SU-DHL-6 (cell line): ENCODE data around the gene RPL23.

Experiments used
- H2AFZ ChIP-seq: fragments of 200-600 bp; sonication (generic); 2 replicates; pipeline ENCODE4 v1.6.1; 2014; ENCODE audit warnings: low read depth, mild to moderate bottlenecking, moderate library complexity, mixed read lengths, antibody characterized with exemption, low read length; ENCODE audit not compliant: severe bottlenecking
- H3F3A ChIP-seq: fragments of 200-600 bp; shearing (Covaris generic); 2 replicates; pipeline ENCODE4 v1.6.0; 2016; ENCODE audit warnings: antibody characterized with exemption, mild to moderate bottlenecking; ENCODE audit not compliant: insufficient read depth
- H3K27ac ChIP-seq: fragments of 200-600 bp; sonication (generic); 2 replicates; pipeline ENCODE4 v1.5.1; 2016; ENCODE audit warnings: low read depth, mild to moderate bottlenecking, low read length, moderate library complexity, mixed read lengths
- H3K27me3 ChIP-seq: fragments of 200-600 bp; sonication (generic), shearing (Covaris generic); 2 replicates; pipeline ENCODE4 v1.6.0; 2014; ENCODE audit warnings: mild to moderate bottlenecking, low read length
- H3K36me3 ChIP-seq: fragments of 200-600 bp; sonication (generic); 2 replicates; pipeline ENCODE4 v1.6.1; 2014; ENCODE audit warnings: mild to moderate bottlenecking, low read length, mixed read lengths
- H3K4me2 ChIP-seq: fragments of 300-600, 200-600 bp; shearing (Covaris generic), sonication (generic); 2 replicates; pipeline ENCODE4 v1.6.0; 2014; ENCODE audit warnings: low read length, low read depth, mild to moderate bottlenecking; ENCODE audit not compliant: poor library complexity, severe bottlenecking
- H3K4me3 ChIP-seq: fragments of 200-600 bp; sonication (generic); 2 replicates; pipeline ENCODE4 v1.5.1; 2014; ENCODE audit warnings: antibody characterized with exemption, low read length, mild to moderate bottlenecking, mixed read lengths; ENCODE audit not compliant: insufficient read depth, poor library complexity, severe bottlenecking
- H3K79me2 ChIP-seq: fragments of 200-600 bp; sonication (generic); 2 replicates; pipeline ENCODE4 v1.6.1; 2014; ENCODE audit warnings: mild to moderate bottlenecking, low read length, moderate library complexity; ENCODE audit not compliant: insufficient read depth
- H3K9ac ChIP-seq: fragments of 200-600 bp; sonication (generic); 2 replicates; pipeline ENCODE4 v1.7.0; 2014; ENCODE audit warnings: mild to moderate bottlenecking, low read length
- H3K9me2 ChIP-seq: fragments of 200-600 bp; sonication (generic); replicated peaks from 2 replicates; pipeline ENCODE4 v1.6.1; 2014; ENCODE audit warnings: low read length; ENCODE audit not compliant: insufficient read depth
- H3K9me3 ChIP-seq: fragments of 200-600 bp; sonication (generic); 2 replicates; pipeline ENCODE4 v1.6.1; 2014; ENCODE audit warnings: low read length, mixed read lengths; ENCODE audit not compliant: insufficient read depth
- H4K20me1 ChIP-seq: fragments of 200-600 bp; sonication (generic); 2 replicates; pipeline ENCODE4 v1.6.1; 2014; ENCODE audit warnings: low read depth, mild to moderate bottlenecking, antibody characterized with exemption, low read length, moderate library complexity, mixed read lengths
- EZH2phosphoT487 ChIP-seq: fragments of 200-600 bp; sonication (generic), shearing (Covaris generic); conservative IDR thresholded peaks from 2 replicates; pipeline ENCODE4 v1.6.1; 2018; ENCODE audit warnings: mild to moderate bottlenecking, antibody characterized with exemption, low read length, moderate library complexity, mixed read lengths
- TF ChIP-seq, protein P1 (sequence below): fragments of 200-600 bp; sonication (generic); IDR thresholded peaks from one replicate; pipeline ENCODE4 v1.5.1; 2017; ENCODE audit warnings: antibody characterized with exemption, mild to moderate bottlenecking, low read length, moderate library complexity; ENCODE audit not compliant: insufficient read depth, poor library complexity, severe bottlenecking

RPL23 gene

GRCh38 chr17:38868817-38869525, 15.4 kb upstream of the RPL23 start:
- TF ChIP-seq, protein P1, sequence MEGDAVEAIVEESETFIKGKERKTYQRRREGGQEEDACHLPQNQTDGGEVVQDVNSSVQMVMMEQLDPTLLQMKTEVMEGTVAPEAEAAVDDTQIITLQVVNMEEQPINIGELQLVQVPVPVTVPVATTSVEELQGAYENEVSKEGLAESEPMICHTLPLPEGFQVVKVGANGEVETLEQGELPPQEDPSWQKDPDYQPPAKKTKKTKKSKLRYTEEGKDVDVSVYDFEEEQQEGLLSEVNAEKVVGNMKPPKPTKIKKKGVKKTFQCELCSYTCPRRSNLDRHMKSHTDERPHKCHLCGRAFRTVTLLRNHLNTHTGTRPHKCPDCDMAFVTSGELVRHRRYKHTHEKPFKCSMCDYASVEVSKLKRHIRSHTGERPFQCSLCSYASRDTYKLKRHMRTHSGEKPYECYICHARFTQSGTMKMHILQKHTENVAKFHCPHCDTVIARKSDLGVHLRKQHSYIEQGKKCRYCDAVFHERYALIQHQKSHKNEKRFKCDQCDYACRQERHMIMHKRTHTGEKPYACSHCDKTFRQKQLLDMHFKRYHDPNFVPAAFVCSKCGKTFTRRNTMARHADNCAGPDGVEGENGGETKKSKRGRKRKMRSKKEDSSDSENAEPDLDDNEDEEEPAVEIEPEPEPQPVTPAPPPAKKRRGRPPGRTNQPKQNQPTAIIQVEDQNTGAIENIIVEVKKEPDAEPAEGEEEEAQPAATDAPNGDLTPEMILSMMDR: peak; percentile 35
- no peak for TF ChIP-seq EZH2phosphoT487
- H4K20me1 ChIP-seq: no peaks in the 10 kb centered on the region
- peak overlapping the region; percentile 94 for H3K27ac ChIP-seq
- H3K4me3 ChIP-seq: peak overlapping the region; percentile 57
- no peaks in the 10 kb centered on the region for H3K9me3 ChIP-seq
- H3K79me2 ChIP-seq: peaks cover 38% of the 10 kb centered on the region
- H3K9me2 ChIP-seq: no peaks in the 10 kb centered on the region
- peaks cover 41% of the 10 kb centered on the region for H3F3A ChIP-seq
- H3K9ac ChIP-seq: peak overlapping the region; percentile 95
- H3K36me3 ChIP-seq: no peaks in the 10 kb centered on the region
- H3K27me3 ChIP-seq: no peaks in the 10 kb centered on the region
- peak overlapping the region; percentile 78 for H2AFZ ChIP-seq
- peak overlapping the region; percentile 87 for H3K4me2 ChIP-seq

GRCh38 chr17:38867968-38868816, 14.7 kb upstream of the RPL23 start:
- no peaks in the 10 kb centered on the region for H3K9me3 ChIP-seq
- H3K36me3 ChIP-seq: no peaks in the 10 kb centered on the region
- no peaks in the 10 kb centered on the region for H3K9me2 ChIP-seq
- no peaks in the 10 kb centered on the region for H4K20me1 ChIP-seq
- no peaks in the 10 kb centered on the region for H3K27me3 ChIP-seq
- H3K9ac ChIP-seq: peak overlapping the region; percentile 95
- peak overlapping the region; percentile 57 for H3K4me3 ChIP-seq
- peaks cover 31% of the 10 kb centered on the region for H3K79me2 ChIP-seq
- peaks cover 46% of the 10 kb centered on the region for H3F3A ChIP-seq
- TF ChIP-seq EZH2phosphoT487: no peak
- TF ChIP-seq, protein P1: no peak
- H3K27ac ChIP-seq: peak overlapping the region; percentile 94
- H2AFZ ChIP-seq: peak overlapping the region; percentile 42
- H3K4me2 ChIP-seq: peak overlapping the region; percentile 87

DNA sequence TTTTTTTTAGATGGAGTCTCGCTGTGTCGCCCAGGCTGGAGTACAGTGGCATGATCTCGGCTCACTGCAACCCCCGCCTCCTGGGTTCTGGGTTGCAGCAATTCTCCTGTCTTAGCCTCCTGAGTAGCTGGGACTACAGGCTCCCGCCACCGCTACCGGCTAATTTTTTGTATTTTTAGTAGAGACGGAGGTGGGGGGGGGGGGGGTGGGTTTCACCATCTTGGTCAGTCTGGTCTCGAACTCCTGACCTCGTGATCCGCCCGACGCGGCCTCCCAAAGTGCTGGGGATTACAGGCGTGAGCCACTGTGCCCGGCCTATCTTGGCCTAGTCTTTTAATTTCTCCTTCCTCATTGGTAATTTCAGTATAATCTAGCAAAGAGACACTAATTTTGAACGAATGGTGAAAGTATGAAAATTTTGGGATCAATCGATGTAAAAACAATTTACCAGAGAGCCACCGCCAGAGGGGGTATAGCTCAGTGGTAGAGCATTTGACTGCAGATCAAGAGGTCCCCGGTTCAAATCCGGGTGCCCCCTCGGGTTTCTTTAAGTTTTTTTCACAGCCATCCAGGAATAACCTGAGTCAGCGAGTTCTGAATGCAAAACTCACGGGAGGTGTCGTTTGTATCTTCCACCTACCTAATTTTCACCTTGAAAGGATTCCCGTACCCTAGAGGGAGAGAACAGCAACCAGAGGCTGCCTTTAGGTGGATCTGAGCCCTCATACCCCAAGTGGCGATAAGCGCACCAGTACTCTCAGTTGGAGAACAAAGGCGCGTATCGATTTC, 13.9 kb upstream of the RPL23 start:
- H3K27ac ChIP-seq: peak overlapping the region; percentile 94
- H3K4me2 ChIP-seq: peak overlapping the region; percentile 87
- peaks cover 23% of the 10 kb centered on the region for H3K79me2 ChIP-seq

More for the DNA sequence above, 13.9 kb upstream of the RPL23 start:
- H3K4me3 ChIP-seq: peak overlapping the region; percentile 57
- TF ChIP-seq, protein P1: no peak
- TF ChIP-seq EZH2phosphoT487: no peak
- H3K27me3 ChIP-seq: no peaks in the 10 kb centered on the region
- no peaks in the 10 kb centered on the region for H3K9me3 ChIP-seq
- no peaks in the 10 kb centered on the region for H4K20me1 ChIP-seq
- H3K9ac ChIP-seq: peak overlapping the region; percentile 95
- H3K9me2 ChIP-seq: no peaks in the 10 kb centered on the region
- H3K36me3 ChIP-seq: no peaks in the 10 kb centered on the region
- H3F3A ChIP-seq: peaks cover 48% of the 10 kb centered on the region
- peak overlapping the region; percentile 42 for H2AFZ ChIP-seq
